ENCODE data around the gene PRKN.
"Not testable (repeated sequence)": the region's sequence is repeated elsewhere in the genome, so short reads cannot be mapped to it uniquely, and the experiment has no call there.

Gene PRKN

DNA sequence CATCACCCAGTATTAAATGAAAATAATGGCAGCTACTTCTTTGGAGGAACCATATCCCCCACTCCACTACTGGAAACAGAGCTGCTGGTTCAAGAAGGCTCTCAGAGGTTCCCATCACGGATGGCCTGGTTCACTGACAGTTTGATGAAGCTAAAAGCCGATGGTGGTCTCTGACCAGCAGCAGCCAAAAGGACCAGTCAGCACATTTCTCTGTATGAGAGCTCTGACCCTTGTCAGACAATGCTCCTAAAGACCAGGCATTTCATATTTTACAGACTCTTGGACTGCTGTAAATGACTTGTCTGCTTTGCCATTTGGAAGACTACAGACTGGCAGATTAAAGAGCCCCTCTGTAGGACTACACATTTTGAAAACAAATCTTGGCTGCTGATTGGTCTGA is 16.6 kb downstream of the PRKN start:
- DNase-seq (ENCODE audit: low spot score), result no peak

DNA sequence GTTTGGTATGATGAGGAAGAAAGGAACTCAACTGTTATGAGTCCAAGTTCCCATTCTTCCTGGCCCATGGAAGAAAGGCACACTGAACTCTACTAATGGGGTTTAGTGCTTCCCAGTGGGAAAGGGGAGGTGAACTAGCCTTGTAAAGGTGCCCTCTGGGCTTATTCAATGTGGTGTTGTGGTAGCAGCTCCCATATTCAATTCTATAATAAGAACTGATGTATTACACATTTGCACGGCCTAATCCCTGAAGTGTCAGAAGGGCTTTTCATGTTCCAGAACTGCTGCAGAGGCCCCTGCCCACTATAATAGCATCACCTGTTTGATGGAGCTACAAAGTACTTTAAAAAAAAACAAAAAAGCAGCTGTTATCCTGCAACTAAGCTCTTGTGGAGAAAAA is 17.1 kb downstream of the PRKN start:
- DNase-seq (ENCODE audit: low spot score), result no peak

DNA sequence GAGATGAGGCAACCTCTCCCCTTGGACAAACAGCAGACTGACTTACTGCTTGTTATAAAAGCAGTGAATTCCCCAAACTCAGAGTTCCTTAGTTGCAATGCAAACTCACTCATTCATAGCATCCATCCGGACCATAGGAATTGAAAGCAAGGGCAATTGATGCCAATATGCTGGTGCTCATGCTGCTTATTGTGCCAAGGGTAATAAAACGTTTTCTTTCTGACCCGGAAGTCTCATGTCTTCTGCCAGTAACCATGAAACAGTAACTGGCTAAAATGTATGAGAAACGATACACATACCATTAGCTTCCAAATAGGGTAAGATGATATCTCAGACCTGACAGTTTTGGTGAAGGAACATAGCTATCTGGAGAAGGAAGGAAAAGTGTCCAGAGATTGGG is 18.1 kb downstream of the PRKN start:
- no peak for DNase-seq (ENCODE audit: low spot score)

- no peak for DNase-seq (ENCODE audit: low spot score)
These were observed 18.6 kb downstream of the PRKN start for GRCh38 chr6:162708971-162709370.

GRCh38 chr6:162706232-162706631 is 21.3 kb downstream of the PRKN start:
- DNase-seq (ENCODE audit: low spot score), result no peak

DNA sequence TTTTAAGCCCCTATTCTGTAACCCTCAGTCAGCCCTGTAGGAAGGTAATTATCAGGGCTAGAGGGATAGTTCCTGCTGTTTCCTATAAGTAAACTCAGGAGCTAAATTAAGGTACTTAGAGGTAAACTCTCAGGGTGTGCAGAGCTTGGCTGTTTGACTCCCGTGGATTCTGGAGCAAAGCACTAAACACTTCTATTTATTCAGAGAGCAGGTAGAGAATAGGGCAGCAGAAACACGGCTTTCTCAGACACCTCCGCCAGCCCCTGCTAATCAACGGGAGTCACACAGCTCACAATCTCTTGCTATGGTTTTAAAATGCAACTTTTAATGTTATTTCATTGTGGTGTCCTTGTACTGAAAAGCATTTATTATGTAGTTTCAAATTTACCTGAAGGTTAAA is 21.8 kb downstream of the PRKN start:
- DNase-seq (ENCODE audit: low spot score), result no peak

GRCh38 chr6:162704001-162704400 is 23.6 kb downstream of the PRKN start:
- no peak for DNase-seq (ENCODE audit: low spot score)

DNA sequence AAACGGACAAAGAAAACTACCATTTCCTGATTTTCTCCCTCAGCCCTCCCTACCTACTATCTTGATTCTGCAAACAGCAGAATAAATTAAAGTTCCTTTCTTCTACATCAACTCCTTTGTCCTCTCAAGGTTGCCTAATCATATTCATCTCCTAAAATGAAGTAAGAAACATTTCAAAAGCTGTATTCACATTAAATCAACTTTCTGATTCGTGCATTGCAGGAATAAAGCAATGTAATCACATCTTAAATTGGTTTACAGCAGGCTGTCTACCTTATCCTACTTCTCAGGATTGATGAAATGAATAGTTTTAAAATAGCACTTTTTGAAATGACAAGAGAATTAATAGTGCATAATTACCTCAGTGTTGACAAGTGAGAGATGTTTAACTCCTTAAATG is 25.1 kb downstream of the PRKN start:
- no peak for DNase-seq (ENCODE audit: low spot score)

DNA sequence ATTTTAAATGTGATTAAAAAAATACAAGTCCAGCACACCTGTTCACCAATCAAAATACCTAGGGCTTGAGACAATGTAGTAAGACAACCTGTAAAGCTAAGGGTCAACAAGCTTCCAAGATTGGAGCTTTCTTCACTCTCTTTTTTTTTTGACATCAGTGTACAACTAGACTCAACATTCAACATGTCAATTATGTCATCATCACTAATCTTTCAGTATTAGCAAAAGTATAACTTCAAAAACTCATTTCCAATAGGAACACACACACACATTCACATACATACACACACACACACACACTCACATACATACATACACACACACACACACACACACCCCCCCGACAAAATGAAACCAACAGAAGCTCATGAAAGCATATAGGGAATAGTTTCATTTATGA is 26.0 kb downstream of the PRKN start:
- no peak for DNase-seq (ENCODE audit: low spot score)

GRCh38 chr6:162700966-162701365 is 26.6 kb downstream of the PRKN start:
- DNase-seq (ENCODE audit: low spot score), result no peak

DNA sequence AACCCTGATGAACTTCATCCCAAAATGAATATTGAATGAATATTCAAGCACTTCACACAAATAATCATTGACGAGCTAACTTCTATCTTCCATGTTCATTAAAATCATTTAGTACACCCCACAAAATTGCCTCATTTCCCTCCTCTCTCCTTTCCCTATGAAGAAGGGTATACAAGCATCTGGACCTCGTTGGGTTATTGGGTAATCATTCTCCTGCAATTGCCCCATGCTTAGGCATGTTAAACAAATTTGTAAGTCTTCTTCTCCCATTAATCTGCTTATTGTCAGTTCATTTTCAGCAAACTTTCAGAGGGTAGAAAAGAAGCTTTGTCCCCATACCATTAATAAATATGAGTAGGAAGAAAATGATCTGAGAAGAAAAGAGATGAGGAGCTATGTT is 27.6 kb downstream of the PRKN start:
- DNase-seq (ENCODE audit: low spot score), result no peak

GRCh38 chr6:162698440-162698839 is 29.1 kb downstream of the PRKN start:
- DNase-seq (ENCODE audit: low spot score), result no peak

DNA sequence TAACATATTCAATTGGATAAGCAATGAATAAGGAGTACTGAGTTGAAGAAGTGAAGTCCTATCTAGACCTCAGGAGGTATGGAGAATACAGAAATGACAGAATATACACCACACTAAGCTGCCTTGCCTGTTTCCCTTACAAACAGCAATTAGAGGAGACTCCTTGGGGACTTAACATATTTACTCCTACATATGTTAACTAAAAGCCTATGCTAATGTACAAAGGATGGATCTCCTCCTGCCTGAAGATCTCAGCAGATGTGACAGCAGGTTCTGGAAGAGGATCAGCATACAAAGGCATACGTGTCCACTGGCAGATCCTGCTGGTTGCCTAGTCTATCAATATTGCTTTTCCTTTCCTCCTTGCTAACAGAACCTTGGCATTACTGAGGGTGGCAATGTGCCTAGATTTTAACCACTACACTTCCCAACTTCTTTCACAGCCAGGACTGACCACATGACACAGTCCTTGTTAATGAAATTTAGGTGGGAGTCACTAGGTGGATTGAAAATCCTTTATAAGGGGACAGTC is 29.6 kb downstream of the PRKN start:
- no peak for DNase-seq (ENCODE audit: low spot score)

DNA sequence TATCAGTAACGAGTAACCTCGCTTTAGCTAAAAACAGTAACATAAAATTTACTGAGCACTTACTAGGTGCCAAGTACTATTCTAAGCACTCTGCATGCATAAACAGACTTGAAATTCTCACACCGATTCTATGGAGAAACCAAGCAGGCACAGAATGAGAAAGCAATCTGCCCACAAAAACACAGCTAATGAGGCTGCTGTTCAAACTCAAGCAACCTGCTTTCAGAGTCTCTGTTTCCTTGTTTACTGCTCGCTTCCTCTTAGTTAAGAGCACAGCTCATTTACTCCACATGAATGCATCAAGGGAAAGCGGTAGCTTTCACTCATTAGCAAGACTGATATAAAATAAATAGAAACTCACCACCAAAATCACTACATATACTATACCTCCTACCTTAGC is 37.4 kb downstream of the PRKN start:
- no peak for DNase-seq (ENCODE audit: low spot score)

DNA sequence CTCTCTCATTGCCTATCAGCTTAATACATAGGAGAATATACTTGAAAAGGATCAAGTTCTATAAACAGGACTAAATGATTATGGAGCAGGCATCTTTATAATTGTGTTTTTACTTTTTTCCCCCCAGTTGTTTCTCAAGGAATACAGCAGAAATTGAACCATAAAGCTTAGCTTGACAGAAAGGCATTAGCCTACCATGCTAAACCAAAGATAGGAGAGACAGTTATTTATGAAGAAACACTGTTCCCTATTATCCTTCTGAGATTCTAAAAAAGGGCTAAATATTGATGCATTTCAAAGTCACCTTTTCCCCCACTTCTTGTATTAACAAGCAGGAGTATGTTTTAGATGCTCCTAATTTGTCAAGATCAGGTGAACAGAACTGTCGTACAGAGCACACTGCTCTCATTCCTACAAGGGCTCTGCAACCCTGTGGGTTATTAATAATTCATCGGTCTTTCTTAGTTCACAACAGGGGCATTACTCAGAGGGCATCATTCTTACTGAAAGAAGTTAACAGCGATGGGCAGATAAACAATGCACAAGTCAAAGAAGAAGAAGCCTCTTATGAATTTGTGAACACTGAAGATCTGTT is 38.7 kb downstream of the PRKN start:
- no peak for DNase-seq (ENCODE audit: low spot score)

GRCh38 chr6:162685586-162685985 is 42.0 kb downstream of the PRKN start:
- DNase-seq (ENCODE audit: low spot score), result no peak

DNA sequence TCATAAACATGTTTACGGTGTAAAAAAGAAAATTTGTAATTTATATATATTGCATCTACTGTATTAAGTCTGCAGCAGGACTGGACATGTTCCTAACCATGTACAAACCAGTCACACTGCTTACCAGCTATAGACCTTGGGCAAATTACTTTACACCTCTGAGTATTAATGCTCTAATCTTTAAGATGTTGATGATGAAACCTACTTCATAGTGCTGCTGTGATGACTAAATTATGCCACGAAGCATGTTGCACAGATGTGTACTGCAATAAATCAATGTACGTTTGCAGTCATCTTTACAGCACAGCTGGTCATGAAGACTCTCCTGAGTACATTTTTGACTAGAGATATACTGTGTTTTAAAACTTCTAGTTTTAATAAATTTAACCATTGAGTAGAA is 42.6 kb downstream of the PRKN start:
- DNase-seq (ENCODE audit: low spot score), result no peak

GRCh38 chr6:162684052-162684451 is 43.5 kb downstream of the PRKN start:
- DNase-seq (ENCODE audit: low spot score), result no peak

- DNase-seq (ENCODE audit: low spot score), result no peak
These were observed 44.4 kb downstream of the PRKN start for GRCh38 chr6:162683135-162683534.

DNA sequence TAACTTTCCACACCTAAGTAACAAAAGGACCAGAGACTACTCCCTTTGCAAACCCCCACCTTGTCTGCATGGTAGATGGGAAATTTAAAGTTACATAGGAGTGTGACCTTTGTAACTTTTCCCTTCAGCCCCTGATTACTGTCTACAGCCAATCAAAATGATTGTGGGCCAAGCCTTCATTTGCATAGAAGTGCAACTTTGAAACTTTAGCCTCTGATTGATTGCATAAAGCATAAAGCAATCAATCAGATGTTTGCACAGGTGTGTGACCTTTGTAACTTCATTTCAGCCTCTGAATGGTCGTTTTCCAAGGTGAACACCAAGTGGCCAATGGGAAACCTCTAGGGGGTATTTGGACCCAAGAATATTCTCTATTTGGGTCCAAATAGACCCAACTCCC is 46.1 kb downstream of the PRKN start:
- DNase-seq (ENCODE audit: low spot score), result no peak

DNA sequence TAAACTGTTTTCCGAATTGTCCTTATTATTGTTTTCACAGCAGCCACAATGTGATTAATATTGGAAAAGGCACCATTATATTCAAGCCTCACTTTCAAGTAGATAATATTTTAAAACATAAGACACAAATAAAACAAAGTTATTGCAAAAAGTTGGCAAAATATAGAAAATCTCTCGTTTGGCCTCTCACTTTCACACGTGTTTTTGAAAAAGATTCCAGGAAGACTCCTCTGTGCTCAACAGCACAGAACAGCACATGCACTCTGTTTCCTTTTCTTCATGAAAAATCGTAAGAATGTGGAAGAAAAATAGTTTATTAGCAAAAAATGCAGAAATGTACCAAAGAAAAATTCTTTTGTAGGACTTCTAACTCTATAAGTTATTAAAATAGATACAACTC is 46.7 kb downstream of the PRKN start:
- DNase-seq (ENCODE audit: low spot score), result no peak

DNA sequence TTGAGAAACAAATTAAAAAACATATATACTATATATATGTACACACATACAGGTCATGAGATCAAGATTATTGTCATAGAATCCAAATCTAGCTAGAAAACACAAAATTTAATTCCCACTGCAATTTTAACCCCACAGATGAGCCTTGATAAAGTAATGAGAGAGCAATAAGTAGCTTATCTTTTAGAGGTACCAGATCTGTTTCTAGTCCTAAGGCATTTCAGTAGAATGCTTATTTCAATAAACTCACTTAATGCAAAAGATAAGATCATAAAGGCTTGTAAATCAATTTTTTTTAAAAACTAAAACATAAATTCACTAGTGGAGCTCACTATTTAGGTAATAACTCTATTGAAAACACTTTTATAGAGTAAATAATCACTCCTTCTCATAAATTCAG is 47.2 kb downstream of the PRKN start:
- DNase-seq (ENCODE audit: low spot score), result no peak

GRCh38 chr6:162679681-162680080 is 47.9 kb downstream of the PRKN start:
- DNase-seq (ENCODE audit: low spot score), result no peak

GRCh38 chr6:162678896-162679295 is 48.7 kb downstream of the PRKN start:
- DNase-seq (ENCODE audit: low spot score), result not testable (repeated sequence)

- no peak for DNase-seq (ENCODE audit: low spot score)
These were observed 52.1 kb downstream of the PRKN start for GRCh38 chr6:162675503-162675902.
